K562 (cell line): Measurements from ENCODE around the gene KPNB1. TPM values are rescaled to one million over a fixed set of nuclear protein-coding genes. Genes with fewer than 3 reads are reported as not detected.

Source experiments
- ARID2 ChIP-seq: fragments of 450-650 bp; IDR thresholded peaks from 2 replicates; pipeline ENCODE4 v1.6.1; 2017; ENCODE audit warnings: antibody characterized with exemption, mild to moderate bottlenecking
- CREBBP ChIP-seq: IDR thresholded peaks from one replicate; pipeline ENCODE4 v1.6.1; 2012; ENCODE audit warnings: low read depth, mild to moderate bottlenecking, control low read depth, inconsistent platforms, low read length
- HDGF ChIP-seq: fragments of 450-650 bp; IDR thresholded peaks from 2 replicates; pipeline ENCODE4 v1.6.1; 2016
- IRF2 ChIP-seq: sonication (generic); formaldehyde crosslinking; IDR thresholded peaks from 2 replicates; pipeline ENCODE4 v1.8.1; 2022; ENCODE audit warnings: mild to moderate bottlenecking, missing genetic modification reagents
- MAZ ChIP-seq, 2 experiments: fragments of 450-650 bp in 1 of 2; sonication (generic) in 1 of 2; formaldehyde crosslinking; IDR thresholded peaks in 1 of 2; conservative IDR thresholded peaks in 1 of 2; 2 replicates each; pipeline versions ENCODE4 v1.4.0 to v1.5.0; 2020; ENCODE audit warnings: mild to moderate bottlenecking in 1 of 2, missing genetic modification reagents in 1 of 2
- SFPQ ChIP-seq: fragments of 200-400 bp; formaldehyde crosslinking; IDR thresholded peaks from 2 replicates; pipeline ENCODE4 v1.6.1; 2017; ENCODE audit warnings: mild to moderate bottlenecking, low read depth, low read length, moderate library complexity
- SIN3A ChIP-seq, 2 experiments: fragments of 150-350 bp in 1 of 2; IDR thresholded peaks; 2 replicates each; pipeline ENCODE4 v1.6.1; 2011 to 2016; ENCODE audit warnings: borderline replicate concordance in 2 of 2, low read depth in 2 of 2, low read length in 2 of 2, mild to moderate bottlenecking in 2 of 2, moderate library complexity in 2 of 2; ENCODE audit not compliant: control insufficient read depth in 1 of 2
- TCF7 ChIP-seq: sonication (generic); IDR thresholded peaks from 2 replicates; pipeline ENCODE4 v1.6.1; 2016; ENCODE audit warnings: antibody characterized with exemption, borderline replicate concordance
- ZC3H4 ChIP-seq: sonication (generic); formaldehyde crosslinking; IDR thresholded peaks from 2 replicates; pipeline ENCODE4 v1.9.0; 2021; ENCODE audit warnings: missing genetic modification reagents, borderline replicate concordance
- polyA plus RNA-seq, 8 experiments: library from polyadenylated mRNA; depleted of rRNA in 4 of 8; stranded (reverse) in 5 of 8; unstranded in 3 of 8; fragments of >200 nt; fragmentation: Nextera tagmentation in 2 of 8; fragmentation: Illumina TruSeq in 1 of 8; extraction: Ambion mirVana in 2 of 8; extraction: Trizol in 1 of 8; gene quantifications; 2 replicates each; pipeline versions ENCODE4 v1.2.1 to v1.2.3, GENCODE V29; 2011 to 2014; ENCODE audit warnings: inconsistent platforms in 1 of 8, missing spikeins in 1 of 8
- total RNA-seq, 7 experiments: library from RNA; depleted of rRNA in 6 of 7; stranded (reverse); fragments of >200 nt in 6 of 7; fragmentation: Illumina TruSeq in 2 of 7; extraction: Trizol in 2 of 7; gene quantifications; 2 replicates each; pipeline versions ENCODE4 v1.2.1 to v1.2.3, GENCODE V29; 2011 to 2021; ENCODE audit warnings: low replicate concordance in 1 of 7

The KPNB1 gene
- total and polyA plus RNA-seq, 9 of the 15 experiments (the other 6 are each of a cell fraction or from before 2014, with no cell fraction given), result 154 to 622 (median 354) TPM

GRCh38 chr17:47660064-47660492, 10.4 kb downstream of the KPNB1 start (continued):
- TF ChIP-seq SFPQ, result no peak
- TF ChIP-seq ZC3H4 (CRISPR knock-in tag), result no peak
- no peak for TF ChIP-seq ARID2
- no peak for TF ChIP-seq SIN3A (IDR thresholded peaks at IDR 0.05; ENCODE audit: borderline replicate concordance in 2 of 2, control insufficient read depth in 1 of 2, low read depth in 2 of 2, low read length in 2 of 2)
- TF ChIP-seq CREBBP, result no peak
- TF ChIP-seq IRF2, result no peak
- TF ChIP-seq HDGF, result no peak
- no peak for TF ChIP-seq MAZ (CRISPR knock-in tag; conservative IDR thresholded peaks at IDR 0.05 in 1 of 2, IDR thresholded peaks at IDR 0.05 in 1 of 2)
- no peak for TF ChIP-seq TCF7
